NOMO-1 treated with DMSO at 0.1 percent for 48 hours (cell line): Measurements from ENCODE around the gene ZC3H6.
"Not testable (repeated sequence)": the region's sequence is repeated elsewhere in the genome, so short reads cannot be mapped to it uniquely, and the experiment has no call there.

ENCODE experiments used
- DNase-seq: peaks from one replicate; lab custom pipeline; 2025; ENCODE audit not compliant: unreplicated experiment; lab: John Stamatoyannopoulos, UW

ZC3H6 gene

DNA sequence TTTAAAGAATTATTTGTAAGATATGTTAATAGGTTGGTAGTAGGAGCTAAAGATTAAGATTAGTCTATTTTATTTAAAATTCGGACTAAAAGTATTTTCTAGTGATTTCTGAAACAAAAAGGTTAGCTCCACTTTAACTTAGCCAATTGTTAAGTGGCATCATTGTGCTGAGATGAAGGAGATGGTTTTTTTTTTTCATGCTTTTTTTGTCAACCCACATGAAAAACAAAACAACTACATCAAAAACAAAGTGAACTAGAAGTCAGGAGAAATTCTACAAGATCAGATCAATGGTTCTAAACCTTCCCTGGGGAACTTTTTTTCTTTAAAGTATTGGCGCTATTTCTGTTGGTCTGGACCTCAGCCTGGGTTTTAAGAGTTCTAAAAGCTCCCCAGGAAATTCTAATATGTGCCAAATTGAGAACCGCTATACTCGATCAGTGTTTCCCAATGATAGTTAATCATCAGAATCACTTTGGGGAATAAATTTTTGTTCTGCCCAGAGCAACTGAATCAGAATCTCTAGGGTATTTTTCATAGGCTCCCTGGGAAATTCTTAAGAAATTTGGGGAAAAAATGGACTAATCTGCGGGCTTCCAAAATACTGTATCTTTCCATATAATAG lies 2.3 kb downstream of the ZC3H6 start:
- no peak for DNase-seq

DNA sequence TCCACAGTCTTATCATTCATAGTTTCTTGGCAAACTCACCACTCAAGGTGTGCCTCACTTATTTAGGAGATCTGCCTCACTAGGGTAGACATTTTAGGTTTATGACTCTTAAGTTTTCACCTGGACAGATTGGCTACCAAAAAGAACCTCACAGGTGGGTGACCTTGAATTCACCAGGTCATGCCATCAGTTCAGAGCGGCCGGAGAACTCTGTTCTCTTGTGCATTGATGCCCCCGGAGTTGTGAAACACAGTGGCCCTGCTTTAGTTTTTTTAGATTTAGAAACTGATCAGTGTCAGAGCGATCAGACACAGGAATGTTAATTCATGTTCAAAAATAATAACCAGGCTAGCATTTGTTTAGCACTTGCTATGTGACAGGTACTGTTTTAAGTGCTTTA lies 6.7 kb downstream of the ZC3H6 start:
- DNase-seq: not testable (repeated sequence)

DNA sequence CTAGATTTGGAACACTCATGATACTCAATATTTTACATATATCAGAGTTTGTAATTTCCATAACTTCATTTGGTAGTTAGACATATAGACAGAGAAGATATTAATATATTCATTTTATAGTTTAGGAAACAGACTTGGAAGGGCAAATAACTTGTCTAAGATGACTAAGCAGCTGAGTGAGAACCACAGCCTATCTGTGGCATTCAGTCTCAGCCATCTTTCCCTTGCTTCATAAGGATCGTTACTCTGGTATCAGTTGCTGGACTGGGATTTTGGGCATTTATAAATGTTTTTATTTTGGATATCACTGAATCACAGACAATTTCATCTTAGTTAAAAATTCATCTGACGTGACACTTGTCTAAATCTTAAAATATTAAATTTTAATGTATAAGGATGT lies 8.1 kb downstream of the ZC3H6 start:
- not testable (repeated sequence) for DNase-seq

- no peak for DNase-seq
These were observed 14.7 kb downstream of the ZC3H6 start for GRCh38 chr2:112290088-112290487.

GRCh38 chr2:112290648-112291047 lies 15.3 kb downstream of the ZC3H6 start:
- DNase-seq: no peak

DNA sequence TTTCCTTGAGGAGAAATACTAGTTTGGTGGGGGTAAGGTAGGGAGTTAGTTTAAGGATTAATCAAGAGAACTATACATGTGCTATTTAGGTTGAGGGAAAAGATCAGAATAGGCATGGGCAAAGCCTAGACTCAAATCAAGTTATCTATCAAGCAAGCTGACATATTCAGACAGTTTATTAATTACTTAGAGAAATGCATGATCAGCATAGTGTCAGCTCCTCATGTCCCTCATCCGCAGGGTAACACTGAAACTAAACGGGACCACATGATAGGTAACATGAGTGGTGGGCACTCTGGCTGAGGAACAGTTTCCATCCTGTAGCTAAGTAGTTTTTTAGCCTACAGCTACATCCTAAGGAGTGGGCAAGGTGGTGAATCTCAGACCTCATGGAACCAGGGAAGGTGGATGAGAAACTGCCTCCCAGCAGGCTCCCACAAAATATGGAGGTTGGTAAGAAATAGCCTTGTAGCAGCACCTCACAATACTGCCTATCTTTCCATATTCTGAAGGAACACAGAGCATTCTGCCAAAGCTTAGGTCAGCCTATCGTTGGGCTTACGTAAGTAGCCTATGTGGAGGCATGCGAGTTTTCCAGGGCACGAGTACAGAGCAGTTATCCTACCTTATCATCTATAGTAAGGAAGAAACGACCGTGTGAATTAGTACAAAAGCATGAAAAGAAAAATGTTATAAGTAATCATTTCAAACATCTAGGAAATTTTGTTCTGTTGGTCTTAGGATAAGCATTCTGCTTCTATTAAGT lies 18.4 kb downstream of the ZC3H6 start:
- DNase-seq: no peak

DNA sequence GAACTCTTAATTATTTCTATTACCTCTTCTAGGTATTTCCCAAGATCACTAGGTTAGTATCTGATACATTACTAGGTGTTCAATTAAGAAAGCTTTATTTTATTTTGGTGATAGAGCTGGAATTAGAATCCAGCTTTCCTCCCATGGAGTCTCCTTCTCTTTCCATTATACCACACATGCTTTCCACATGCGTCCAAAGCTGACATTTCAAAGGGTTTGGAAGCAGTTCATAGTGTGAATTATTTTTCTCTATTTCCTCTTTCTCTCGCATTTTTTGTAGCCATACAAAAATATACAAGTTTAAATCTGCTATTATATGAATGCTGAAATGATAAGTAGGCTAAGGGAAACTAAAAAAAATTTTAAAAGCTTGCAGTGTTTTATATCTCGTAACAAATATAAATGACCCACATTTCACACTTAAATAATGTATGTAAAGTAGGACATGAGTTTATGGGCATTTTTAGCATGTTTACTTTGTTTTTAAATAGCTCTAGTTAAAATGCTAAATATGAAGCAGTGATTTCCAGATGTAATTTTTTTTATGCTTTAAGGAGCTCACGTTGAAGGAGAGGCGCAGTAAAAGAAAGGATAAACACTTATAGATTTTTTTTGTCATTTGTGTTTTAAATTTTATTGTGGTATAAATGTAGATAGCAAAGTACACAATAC lies 20.1 kb downstream of the ZC3H6 start:
- no peak for DNase-seq

DNA sequence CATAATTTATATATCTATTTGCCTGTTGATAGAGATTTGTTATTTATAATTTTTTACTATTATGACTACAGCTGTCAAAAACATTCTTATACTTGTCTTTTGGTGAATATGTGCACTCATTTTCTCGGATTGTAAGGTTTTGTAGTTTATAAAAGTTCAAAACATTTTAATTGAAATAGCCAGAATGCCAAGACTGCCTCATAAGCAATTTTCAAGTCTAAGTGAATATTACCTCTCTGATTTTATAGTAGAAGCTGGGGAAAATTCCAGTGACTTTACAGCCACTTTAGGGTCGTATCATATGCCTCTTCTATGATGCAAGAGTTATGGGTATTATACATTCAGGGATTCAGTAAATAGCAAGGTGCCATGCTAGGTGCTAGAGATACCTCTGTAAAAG lies 21.0 kb downstream of the ZC3H6 start:
- no peak for DNase-seq

- DNase-seq: no peak
These were observed 25.8 kb downstream of the ZC3H6 start for GRCh38 chr2:112301171-112301584.

DNA sequence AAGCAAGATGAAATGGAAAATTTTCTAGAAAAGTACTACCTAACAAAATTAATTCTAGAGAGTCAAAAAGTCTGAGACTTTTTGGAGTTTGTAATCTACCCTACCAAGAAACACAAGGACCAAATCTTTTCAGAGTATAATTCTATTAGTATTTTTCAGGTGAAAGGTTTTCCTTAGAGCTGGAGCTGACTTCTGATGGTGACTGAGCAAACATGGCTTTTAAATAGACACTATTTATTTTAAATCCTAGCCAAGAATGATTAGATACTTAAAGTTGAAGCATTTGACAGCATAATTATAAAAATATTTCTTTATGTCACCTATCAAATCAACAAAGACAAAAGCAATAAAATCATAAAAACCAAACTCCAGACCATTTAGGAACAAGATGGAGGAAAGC lies 26.6 kb downstream of the ZC3H6 start:
- no peak for DNase-seq

DNA sequence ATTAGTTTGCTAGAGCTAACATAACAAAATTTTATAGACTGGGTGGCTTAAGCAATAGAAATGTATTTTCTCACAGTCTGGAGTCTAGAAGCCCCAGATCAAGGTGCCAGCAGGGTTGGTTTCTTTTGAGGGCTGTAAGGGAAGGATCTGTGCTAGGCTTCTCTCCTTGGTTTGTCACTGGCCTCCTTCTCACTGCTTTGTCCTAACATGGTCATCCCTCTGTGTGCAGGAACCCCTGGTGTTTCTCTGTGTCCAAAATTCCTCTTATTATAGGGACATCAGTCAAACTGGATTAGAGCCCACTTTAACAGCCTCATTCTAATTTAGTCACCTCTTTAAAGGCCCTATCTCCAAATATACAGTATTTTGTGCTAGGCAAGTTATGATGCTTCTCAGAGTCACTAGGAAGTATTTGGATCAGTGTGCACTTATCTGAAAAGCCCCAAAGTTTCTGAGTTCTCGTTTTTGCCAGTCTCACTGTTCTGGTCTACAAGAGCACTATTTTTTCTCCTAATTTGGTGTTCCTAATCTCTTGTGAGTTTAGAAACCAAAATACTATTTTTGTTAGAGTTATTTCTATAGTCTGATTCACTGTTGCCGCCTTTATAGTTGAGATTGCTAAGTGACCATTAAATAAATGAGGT lies 29.0 kb downstream of the ZC3H6 start:
- no peak for DNase-seq

- DNase-seq: peak; percentile 7
These were observed 29.7 kb downstream of the ZC3H6 start for GRCh38 chr2:112305132-112305531.

GRCh38 chr2:112310906-112311305 lies 35.5 kb downstream of the ZC3H6 start:
- no peak for DNase-seq

GRCh38 chr2:112311932-112312331 lies 36.5 kb downstream of the ZC3H6 start:
- no peak for DNase-seq

- no peak for DNase-seq
These were observed 37.4 kb downstream of the ZC3H6 start for GRCh38 chr2:112312821-112313220.

- no peak for DNase-seq
These were observed 39.5 kb downstream of the ZC3H6 start for GRCh38 chr2:112314856-112315255.

- no peak for DNase-seq
These were observed 42.1 kb downstream of the ZC3H6 start for GRCh38 chr2:112317303-112318158.

- no peak for DNase-seq
These were observed 43.1 kb downstream of the ZC3H6 start for GRCh38 chr2:112318515-112318914.

DNA sequence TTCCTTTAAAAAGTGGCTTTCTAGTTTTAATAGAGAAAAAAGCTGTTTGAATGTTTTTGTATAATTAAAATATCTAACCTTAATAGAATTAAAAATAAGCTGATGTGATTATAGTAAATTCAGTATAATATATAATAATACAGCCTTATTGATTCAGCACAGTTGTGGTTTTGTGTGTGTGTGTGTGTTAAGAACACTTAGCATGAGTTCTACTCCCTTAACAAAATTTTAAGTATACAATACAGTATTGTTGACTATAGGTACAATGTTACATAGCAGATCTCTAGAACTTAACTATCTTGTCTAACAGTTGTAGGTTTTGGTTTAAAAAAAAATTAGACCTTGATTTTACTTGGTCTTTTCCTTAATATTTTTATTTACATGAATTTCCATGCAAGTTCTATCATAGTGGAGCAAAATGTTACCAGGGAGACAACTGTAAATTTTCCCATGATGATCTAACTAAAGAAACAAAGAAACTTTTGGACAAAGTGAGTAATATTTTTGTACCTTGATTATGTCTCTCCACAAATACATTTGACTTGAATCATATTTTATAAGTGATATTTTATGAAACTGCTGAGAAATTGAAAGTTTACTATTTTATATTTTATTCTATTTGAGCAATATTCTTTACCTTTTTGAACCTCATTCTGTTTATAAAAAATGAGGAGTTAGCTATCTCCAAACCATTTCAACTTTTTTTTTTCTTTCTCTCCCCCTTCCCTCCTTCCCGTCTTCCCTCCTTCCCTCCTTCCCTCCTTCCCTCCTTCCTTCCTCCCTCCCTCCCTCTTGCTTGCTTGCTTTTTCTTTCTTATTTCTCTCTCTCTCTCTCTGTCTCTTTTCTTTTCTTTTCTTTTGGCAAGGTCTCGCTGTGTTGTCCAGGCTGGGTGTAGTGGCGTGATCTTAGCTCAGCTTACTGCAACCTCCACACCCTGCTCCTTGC lies 46.3 kb downstream of the ZC3H6 start:
- DNase-seq: no peak

DNA sequence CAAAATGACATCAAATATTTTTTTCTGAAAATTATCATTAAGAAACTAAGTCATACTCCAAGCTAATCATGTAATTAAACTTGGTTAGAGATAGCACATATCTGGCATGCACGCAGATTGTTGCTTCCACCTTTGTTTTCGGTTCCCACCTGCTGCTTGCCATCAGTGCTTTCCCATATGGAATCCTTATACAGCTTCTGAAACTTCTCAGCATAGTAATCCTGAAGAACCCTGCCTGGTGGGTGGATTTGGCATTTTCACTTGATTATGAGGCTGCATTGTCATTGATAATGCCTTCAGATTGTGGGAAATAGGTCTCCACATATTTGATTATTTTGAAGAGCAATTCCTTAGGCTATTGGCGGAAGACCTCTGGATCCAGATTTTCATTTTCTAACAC lies 47.5 kb downstream of the ZC3H6 start:
- DNase-seq: no peak
